ENCODE measurements around the gene MECR.
A peak's percentile ranks its signal among the peaks of the same experiment; 100 is the strongest.

The MECR gene

GRCh38 chr1:29197590-29197924, 33.2 kb downstream of the MECR start:
- no peak for DNase-seq (ENCODE audit: low read depth, low spot score)
- Histone ChIP-seq H3K9me3 (ENCODE audit: low read depth, low read length) (no peaks in the 10 kb centered on the region), H3K36me3 (ENCODE audit: insufficient read depth, low read length) (peaks cover 39% of the 10 kb centered on the region), H3K9ac (ENCODE audit: insufficient read length) (no peak overlapping the region), H3K27ac (no peak overlapping the region), H3K4me3 (no peak overlapping the region)
- no peak for TF ChIP-seq FOXP2 (optimal IDR thresholded peaks at IDR 0.05; ENCODE audit: control extremely low read depth, extremely low read length, insufficient read depth)
- TF ChIP-seq EZH2 (IDR thresholded peaks at IDR 0.05), result no peak
- TF ChIP-seq POLR2AphosphoS5 (IDR thresholded peaks at IDR 0.05; ENCODE audit: borderline replicate concordance, low read depth, low read length), result no peak

- no peak for DNase-seq (ENCODE audit: low read depth, low spot score)
- Histone ChIP-seq H3K9me3 (ENCODE audit: low read depth, low read length) (no peaks in the 10 kb centered on the region), H3K36me3 (ENCODE audit: insufficient read depth, low read length) (peaks cover 34% of the 10 kb centered on the region), H3K9ac (ENCODE audit: insufficient read length) (no peak overlapping the region), H3K27ac (no peak overlapping the region), H3K4me3 (no peak overlapping the region)
- TF ChIP-seq EZH2 (IDR thresholded peaks at IDR 0.05) (no peak), POLR2AphosphoS5 (IDR thresholded peaks at IDR 0.05; ENCODE audit: borderline replicate concordance, low read depth, low read length) (no peak), FOXP2 (optimal IDR thresholded peaks at IDR 0.05; ENCODE audit: control extremely low read depth, extremely low read length, insufficient read depth) (no peak)
Observed at GRCh38 chr1:29196863-29197589, 33.7 kb downstream of the MECR start.

- Histone ChIP-seq H3K4me3 (no peak overlapping the region), H3K9me3 (ENCODE audit: low read depth, low read length) (no peaks in the 10 kb centered on the region), H3K27ac (no peak overlapping the region), H3K36me3 (ENCODE audit: insufficient read depth, low read length) (peaks cover 23% of the 10 kb centered on the region), H3K9ac (ENCODE audit: insufficient read length) (no peak overlapping the region)
- TF ChIP-seq POLR2AphosphoS5 (IDR thresholded peaks at IDR 0.05; ENCODE audit: borderline replicate concordance, low read depth, low read length) (no peak), EZH2 (IDR thresholded peaks at IDR 0.05) (no peak), FOXP2 (optimal IDR thresholded peaks at IDR 0.05; ENCODE audit: control extremely low read depth, extremely low read length, insufficient read depth) (no peak)
- no peak for DNase-seq (ENCODE audit: low read depth, low spot score)
Observed at GRCh38 chr1:29195881-29196291, 34.8 kb downstream of the MECR start.

DNA sequence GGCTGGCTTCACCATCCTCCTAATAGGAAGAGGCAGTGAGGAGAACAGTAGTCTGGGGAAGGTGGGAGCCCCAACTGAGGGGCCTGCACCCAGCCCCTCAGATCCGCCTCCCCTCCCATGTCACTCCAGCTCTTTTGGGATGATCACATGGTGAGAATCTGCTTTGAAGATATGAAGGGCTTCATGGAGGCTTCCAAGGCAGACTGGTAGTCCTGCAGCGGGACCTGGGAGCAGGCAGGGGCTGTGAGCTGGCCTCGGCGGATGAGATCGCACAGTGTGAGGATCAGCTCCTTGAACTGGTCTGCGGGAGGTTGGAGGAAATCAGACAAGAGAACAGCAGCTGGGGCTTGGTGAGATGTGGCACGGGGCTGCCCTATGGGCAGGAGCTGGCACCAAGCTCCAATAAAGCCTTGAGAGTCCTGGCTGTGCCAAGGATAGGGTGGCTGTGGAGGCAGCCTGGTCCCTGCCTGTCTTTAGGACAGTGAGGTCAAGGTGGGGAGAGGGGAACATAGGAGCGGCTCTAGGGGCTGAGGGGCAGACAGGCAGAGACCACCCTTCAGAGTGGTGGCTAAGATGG, 36.8 kb downstream of the MECR start:
- Histone ChIP-seq H3K9me3 (ENCODE audit: low read depth, low read length) (no peaks in the 10 kb centered on the region), H3K4me3 (no peak overlapping the region), H3K27ac (no peak overlapping the region), H3K36me3 (ENCODE audit: insufficient read depth, low read length) (peaks cover 12% of the 10 kb centered on the region; the same call in 1 of the 2 replicates), H3K9ac (ENCODE audit: insufficient read length) (no peak overlapping the region)
- no peak for TF ChIP-seq FOXP2 (optimal IDR thresholded peaks at IDR 0.05; ENCODE audit: control extremely low read depth, extremely low read length, insufficient read depth)
- TF ChIP-seq POLR2AphosphoS5 (IDR thresholded peaks at IDR 0.05; ENCODE audit: borderline replicate concordance, low read depth, low read length), result no peak
- TF ChIP-seq EZH2 (IDR thresholded peaks at IDR 0.05), result no peak
- DNase-seq (ENCODE audit: low read depth, low spot score), result no peak

GRCh38 chr1:29190718-29191117, 40.0 kb downstream of the MECR start:
- peaks cover 1% of the 10 kb centered on the region; the same call in 1 of the 2 replicates for H3K36me3 ChIP-seq (ENCODE audit: insufficient read depth, low read length)
- TF ChIP-seq FOXP2 (optimal IDR thresholded peaks at IDR 0.05; ENCODE audit: control extremely low read depth, extremely low read length, insufficient read depth), result no peak
- no peak for TF ChIP-seq EZH2 (IDR thresholded peaks at IDR 0.05)
- TF ChIP-seq POLR2AphosphoS5 (IDR thresholded peaks at IDR 0.05; ENCODE audit: borderline replicate concordance, low read depth, low read length), result no peak
- no peak for DNase-seq (ENCODE audit: low read depth, low spot score)

DNA sequence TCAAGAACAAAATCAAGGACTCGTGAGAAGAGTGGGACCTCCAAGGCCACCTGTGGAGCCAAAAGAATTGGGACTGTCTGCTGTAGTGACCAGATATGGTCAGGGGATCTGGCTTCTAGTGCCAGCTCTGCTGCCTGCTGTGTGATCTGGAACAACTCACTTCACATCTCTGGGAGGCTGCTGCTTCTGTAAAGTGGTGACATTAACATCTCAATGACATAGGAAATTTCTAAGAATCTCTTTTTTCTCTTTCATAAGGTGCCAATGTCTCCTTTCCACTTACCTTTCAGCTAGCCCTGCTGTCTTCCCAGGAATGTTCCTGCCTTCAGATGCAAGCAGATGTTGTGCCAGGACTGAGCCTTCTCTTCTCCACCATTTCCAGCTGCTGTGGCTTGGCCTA, 44.0 kb downstream of the MECR start:
- Histone ChIP-seq H3K9ac (ENCODE audit: insufficient read length) (no peak overlapping the region), H3K4me3 (no peak overlapping the region), H3K36me3 (ENCODE audit: insufficient read depth, low read length) (no peaks in the 10 kb centered on the region), H3K9me3 (ENCODE audit: low read depth, low read length) (no peaks in the 10 kb centered on the region), H3K27ac (no peak overlapping the region)
- no peak for DNase-seq (ENCODE audit: low read depth, low spot score)
- no peak for TF ChIP-seq EZH2 (IDR thresholded peaks at IDR 0.05)
- TF ChIP-seq FOXP2 (optimal IDR thresholded peaks at IDR 0.05; ENCODE audit: control extremely low read depth, extremely low read length, insufficient read depth), result no peak
- TF ChIP-seq POLR2AphosphoS5 (IDR thresholded peaks at IDR 0.05; ENCODE audit: borderline replicate concordance, low read depth, low read length), result no peak

More at GRCh38 chr1:29190718-29191117, 40.0 kb downstream of the MECR start:
- Histone ChIP-seq H3K9me3 (ENCODE audit: low read depth, low read length) (no peaks in the 10 kb centered on the region), H3K9ac (ENCODE audit: insufficient read length) (no peak overlapping the region), H3K27ac (no peak overlapping the region), H3K4me3 (no peak overlapping the region)

GRCh38 chr1:29186252-29186651, 44.5 kb downstream of the MECR start:
- no peak overlapping the region for H3K27ac ChIP-seq
- DNase-seq (ENCODE audit: low read depth, low spot score), result no peak
- no peaks in the 10 kb centered on the region for H3K9me3 ChIP-seq (ENCODE audit: low read depth, low read length)
- TF ChIP-seq FOXP2 (optimal IDR thresholded peaks at IDR 0.05; ENCODE audit: control extremely low read depth, extremely low read length, insufficient read depth) (no peak), EZH2 (IDR thresholded peaks at IDR 0.05) (no peak), POLR2AphosphoS5 (IDR thresholded peaks at IDR 0.05; ENCODE audit: borderline replicate concordance, low read depth, low read length) (no peak)
- H3K4me3 ChIP-seq, result no peak overlapping the region
- H3K36me3 ChIP-seq (ENCODE audit: insufficient read depth, low read length), result no peaks in the 10 kb centered on the region
- H3K9ac ChIP-seq (ENCODE audit: insufficient read length), result no peak overlapping the region

DNA sequence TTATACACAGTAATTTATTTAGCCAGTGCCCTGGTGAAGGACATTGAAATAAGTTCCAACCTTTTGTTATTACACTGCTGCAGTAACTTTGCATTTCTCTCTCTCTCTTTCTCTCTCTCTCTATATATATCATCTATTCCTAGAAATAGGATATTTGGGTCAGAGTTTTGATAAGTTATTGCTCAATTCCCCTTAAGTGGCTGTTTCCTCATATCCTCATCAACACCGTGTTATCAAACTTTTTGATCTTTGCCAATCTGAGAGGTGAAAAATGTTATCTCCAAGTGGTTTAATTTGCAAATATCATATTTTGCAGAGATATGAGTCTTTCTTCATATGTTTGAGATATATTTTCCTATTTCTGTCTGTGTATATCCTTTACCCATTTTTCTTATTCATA, 47.4 kb downstream of the MECR start:
- Histone ChIP-seq H3K4me3 (no peak overlapping the region), H3K9me3 (ENCODE audit: low read depth, low read length) (no peaks in the 10 kb centered on the region), H3K9ac (ENCODE audit: insufficient read length) (no peak overlapping the region), H3K27ac (peak overlapping the region; percentile 9; the same call in 1 of the 2 replicates), H3K36me3 (ENCODE audit: insufficient read depth, low read length) (peaks cover 20% of the 10 kb centered on the region)
- DNase-seq (ENCODE audit: low read depth, low spot score), result no peak
- TF ChIP-seq EZH2 (IDR thresholded peaks at IDR 0.05) (no peak), FOXP2 (optimal IDR thresholded peaks at IDR 0.05; ENCODE audit: control extremely low read depth, extremely low read length, insufficient read depth) (no peak), POLR2AphosphoS5 (IDR thresholded peaks at IDR 0.05; ENCODE audit: borderline replicate concordance, low read depth, low read length) (no peak)

Data from SK-N-MC (cell line).